SHP77 treated with DMSO at 0.1 percent for 48 hours (cell line): ENCODE measurements around the gene LRRC39.

Experiments
- DNase-seq: peaks from one replicate; lab custom pipeline; 2025; lab: John Stamatoyannopoulos, UW

LRRC39 gene

DNA sequence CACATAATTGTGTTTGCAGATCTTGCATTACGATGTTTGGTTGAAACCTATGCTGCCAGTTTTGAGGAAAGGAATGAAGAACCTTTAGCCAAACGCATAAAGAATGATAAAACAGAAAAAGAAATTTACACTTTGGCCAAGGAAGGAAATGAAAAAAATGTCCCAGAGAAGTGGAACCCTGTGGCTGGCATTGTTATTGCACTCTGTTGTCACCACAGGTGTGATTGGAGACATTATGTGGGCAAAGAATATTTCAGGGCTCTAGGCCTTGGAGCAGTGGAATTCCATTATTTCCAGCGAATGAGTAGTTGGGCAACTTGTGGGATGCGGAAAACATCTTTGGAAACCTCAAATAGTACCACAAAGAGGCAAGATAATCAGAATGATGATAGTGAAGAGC lies 30.2 kb downstream of the LRRC39 start:
- DNase-seq: no peak

DNA sequence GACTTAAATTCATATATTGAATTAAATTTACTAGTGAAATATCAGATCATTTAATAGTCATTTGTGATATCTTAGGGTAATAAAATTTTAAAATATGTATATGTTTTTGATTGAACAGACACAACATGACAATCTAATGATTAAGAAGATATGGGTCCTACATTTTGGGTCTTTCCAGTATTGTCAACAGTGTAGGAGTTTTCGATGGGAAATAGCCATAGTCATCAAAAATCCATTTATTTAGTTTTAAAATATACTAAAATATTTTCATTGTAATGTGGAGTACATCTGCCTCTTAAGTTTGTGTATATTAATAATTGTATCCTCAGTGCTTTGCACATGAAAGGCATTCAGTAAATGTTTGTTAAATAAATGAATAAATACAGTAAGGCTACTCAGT lies 31.1 kb downstream of the LRRC39 start:
- no peak for DNase-seq

DNA sequence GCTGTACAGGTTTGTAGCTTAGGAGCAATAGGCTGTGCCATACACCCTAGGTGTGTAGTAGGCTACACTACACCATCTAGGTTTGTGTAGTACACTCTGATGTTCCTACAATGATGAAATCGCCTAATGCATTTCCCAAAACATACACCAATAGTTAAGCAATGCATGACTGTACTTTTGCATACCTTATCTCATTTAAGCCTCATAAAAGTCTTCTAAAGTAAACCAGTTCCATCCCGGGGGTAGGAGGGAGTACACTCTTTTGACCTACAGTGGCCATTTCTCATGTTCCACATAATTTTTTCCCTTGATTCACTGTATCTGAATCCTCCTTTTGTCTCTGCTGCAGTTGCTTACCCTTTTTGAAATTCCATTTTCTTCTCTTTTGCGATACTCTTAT lies 32.9 kb downstream of the LRRC39 start:
- no peak for DNase-seq

DNA sequence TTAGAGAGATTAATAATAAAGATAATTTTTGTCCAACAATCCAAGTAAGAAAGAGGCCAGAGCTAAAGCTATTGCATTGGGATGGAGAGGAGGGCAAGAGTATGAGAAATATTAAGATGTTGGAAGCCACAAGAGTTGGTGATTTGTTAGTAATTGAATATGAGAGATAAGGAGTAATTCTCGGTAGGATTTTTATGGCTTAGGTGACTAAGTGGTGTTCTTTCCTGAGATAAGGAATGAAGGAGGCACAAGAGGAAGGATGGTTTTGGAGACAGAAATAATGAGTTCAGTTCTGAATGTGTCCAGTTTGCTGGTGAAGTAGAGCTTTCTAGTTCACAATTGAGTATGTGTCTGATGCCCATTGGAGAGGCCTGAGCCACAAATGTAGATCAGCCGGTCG lies 35.7 kb downstream of the LRRC39 start:
- no peak for DNase-seq

DNA sequence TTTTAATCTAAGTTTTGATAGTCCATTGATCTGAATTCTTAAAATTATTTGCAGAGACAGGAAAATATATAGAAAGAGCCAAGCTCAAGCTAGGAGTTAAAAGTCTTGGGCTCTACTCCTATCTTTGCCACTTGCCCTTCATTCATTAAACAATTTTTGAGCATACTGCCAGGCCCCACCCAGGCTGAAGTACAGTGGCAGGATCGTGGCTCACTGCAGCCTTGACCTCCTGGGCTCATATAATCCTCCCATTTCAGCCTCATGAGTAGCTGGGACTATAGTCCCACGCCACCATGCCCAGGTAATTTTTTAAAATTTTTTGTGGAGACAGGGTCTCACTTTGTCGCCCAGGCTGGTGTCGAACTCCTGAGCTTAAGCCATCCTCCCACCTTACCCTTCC lies 36.9 kb downstream of the LRRC39 start:
- DNase-seq: no peak

DNA sequence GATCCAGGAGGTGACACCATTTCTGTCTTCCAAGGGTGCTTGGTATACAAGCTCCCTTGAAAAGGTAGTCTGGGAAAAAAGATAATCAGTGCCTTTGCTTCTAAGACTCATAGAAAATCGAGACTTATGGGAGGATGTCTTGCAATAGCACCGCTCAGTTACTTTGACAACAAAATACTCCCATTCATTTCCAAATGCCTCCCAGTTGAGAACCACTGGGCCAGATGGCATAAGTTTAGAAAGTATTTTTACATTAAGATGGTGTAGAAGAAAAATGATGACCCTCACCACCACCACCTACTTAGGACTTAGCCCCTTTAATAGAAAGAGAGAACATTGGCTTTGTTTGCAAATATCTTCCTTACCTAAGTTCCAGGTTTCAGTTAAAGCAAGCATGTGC lies 40.5 kb downstream of the LRRC39 start:
- no peak for DNase-seq

DNA sequence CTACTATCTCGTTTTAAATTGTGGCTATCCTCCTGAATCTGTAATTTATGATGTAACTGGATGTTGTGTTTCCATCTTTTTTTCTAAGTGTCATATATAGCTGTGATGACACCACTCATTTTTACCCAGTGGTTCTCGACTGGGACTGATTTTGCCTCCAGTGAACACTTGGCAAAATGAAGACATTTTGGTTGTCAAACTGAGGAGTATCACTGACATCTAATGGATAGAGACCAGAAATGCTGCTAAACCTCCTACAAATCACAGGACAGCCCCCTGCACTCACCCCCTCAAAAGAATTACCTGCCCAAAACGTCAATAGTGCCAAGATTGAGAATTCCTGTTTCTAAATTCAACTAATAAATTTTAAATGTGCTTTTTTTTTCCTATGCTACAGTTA lies 43.2 kb downstream of the LRRC39 start:
- no peak for DNase-seq

DNA sequence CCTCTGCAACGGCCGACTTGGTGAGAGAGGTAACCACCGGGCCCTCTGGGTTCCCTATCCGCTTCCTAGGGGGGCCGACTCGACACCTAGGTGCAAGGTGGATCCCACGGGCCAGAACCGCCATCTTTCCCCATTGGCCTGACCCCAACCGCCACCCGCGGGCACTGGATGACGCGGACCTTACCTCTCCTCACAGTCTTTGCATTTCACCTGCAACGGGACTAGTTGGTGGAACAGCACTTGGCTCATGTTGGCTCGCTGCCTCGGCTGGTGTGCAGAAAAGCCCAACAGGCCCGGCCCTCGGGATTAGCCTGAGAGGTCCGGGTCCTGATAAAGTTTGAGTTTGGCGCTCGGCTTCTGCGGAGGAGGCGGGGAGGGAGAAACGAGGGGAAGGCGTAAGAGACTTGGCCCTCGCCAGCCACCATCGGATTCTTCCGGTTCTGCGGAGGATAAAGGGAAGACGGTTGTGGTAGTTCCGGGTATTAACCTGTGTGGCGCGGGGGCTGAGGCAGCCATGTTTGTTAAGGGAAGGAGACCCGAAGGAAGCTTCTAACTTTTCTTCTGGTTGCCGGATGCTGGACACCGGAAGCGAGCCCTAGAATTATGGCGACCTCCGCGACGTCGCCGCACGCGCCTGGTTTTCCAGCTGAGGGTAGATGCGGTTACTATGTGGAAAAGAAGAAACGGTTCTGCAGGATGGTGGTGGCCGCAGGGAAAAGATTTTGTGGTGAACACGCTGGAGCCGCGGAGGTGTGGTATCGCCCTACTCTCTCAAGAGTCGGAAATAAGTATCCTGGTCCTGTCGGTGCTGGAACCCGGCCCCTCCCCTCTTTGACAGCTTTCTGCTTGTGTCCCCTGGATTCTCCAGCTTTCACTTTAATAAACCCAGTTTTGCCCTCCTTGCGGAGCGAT lies 45.2 kb downstream of the LRRC39 start, which contains the start of the genes SASS6 and TRMT13:
SASS6 (minus strand) TSS at position 365 of the 912 bp plus-strand sequence; CDS start at position 249, 116 bp downstream.
TRMT13 (plus strand) TSS at position 598 of the 912 bp plus-strand sequence; CDS start at position 604, 6 bp downstream.
- peak; percentile 97 for DNase-seq

DNA sequence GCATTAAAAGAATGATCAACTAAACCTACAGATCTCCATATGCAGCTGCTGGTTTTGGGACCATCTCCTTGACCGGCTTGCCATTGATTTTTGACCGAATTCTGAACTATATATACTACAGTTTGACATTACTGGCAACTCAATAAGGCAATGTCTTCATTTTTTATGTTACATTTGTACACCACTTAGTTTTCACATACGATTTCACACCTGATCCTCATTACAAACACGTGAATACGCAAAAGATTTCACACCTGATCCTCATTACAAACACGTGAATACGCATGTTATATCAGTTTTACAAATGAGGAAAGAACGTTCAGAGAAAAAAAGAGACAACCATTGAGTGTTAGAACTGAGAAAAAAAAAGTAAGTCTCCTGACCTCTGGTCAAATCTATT lies 46.4 kb downstream of the LRRC39 start:
- DNase-seq: no peak

DNA sequence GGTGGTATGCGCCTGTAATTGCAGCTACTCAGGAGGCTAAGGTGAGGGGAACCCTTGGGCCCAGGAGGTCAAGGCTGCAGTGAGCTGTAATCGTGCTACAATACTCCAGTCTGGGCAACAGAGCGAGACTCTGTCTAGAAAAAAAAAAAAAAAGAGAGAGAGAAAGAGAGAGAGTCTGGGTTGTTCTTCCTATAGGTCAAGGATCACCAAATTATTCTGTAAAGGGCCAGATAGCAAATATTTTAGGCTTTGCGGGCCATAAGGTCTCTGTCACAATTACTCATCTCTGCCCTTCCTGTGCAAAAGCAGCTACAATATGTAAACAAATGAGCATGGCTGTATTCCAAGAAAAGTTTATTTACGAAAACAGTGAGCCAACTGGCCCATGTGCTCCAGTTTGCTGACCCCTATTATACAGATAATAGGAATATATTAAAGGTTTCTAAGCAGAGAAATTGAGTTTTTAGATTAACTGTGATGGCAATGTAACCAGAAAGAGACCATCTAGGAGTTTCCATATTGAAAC lies 47.4 kb downstream of the LRRC39 start:
- DNase-seq: no peak

DNA sequence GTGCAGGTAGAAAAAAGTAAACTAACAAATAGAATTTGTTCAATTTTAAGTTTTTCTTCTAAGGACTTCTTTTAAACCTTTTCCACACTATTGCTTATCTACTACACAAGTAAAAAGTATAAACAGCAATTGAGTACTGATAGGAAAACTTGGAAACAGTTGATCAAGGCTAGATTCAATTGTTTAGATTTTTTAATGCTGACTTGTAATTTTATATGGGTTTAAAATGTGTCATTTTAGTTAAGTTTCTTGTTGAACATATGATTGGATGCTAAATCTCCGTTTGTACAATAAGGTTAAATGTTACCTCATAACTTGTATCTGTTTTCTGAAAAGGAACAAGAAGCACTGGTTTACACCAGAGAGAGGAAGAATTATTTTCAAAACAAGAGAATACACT lies 50.8 kb downstream of the LRRC39 start:
- no peak for DNase-seq

DNA sequence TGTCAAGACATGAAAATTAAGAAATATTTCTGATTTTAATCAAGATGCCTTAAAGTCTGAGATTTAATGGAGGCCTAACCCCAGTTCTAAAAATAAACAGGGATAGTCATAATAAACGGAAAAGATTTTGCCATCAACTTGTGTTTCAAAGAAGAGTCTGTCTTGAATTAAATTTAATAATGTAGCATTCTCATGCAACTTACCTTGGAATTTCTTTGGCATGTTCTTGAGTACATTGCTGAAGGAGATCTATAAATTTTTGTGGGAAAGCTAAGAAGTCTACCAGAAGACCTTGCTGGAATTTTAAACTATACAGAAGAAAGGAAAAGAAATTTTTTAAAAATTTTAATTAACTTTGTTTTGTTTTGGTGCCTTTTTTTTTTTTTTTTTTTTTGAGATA lies 55.9 kb downstream of the LRRC39 start:
- no peak for DNase-seq

DNA sequence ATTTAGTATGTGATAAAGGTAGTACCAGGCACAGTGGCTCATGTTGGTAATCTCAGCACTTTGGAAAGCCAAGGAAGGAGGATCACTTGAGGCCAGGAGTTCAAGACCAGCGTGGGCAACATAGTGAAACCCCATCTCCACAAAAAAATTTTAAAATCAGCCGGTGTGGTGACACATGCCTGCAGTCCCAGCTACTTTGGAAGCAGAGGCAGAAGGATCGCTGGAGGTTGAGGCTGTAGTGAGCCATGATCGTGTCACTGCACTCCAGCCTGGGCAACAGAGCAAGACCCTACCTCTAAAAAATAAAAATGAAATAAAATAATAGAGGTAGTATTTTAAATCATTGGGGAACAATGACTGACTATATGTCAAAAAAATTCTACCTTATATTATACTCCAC lies 62.5 kb downstream of the LRRC39 start:
- no peak for DNase-seq

DNA sequence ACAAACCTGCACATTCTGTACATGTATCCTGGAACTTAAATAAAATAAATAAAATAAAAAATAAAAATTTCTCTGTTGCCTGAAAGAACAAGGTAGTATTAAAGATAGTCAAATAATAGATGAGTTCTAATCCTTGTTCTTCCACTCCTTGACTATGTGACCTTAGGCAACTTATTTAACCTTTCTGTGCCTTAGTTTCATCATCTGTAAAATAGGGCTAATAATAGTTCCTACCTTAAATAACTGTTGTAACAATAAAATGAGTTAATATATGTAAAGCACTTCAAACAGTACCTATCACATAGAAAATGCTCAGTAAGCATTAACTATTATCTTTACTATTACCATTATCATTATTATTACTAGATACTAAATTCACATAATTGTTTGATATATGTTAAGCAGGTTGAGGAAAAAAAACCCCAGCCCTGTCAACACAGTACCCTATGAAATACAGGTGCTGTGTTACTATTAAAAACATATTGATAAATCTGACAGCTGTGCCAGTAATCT lies 68.4 kb downstream of the LRRC39 start:
- DNase-seq: no peak

DNA sequence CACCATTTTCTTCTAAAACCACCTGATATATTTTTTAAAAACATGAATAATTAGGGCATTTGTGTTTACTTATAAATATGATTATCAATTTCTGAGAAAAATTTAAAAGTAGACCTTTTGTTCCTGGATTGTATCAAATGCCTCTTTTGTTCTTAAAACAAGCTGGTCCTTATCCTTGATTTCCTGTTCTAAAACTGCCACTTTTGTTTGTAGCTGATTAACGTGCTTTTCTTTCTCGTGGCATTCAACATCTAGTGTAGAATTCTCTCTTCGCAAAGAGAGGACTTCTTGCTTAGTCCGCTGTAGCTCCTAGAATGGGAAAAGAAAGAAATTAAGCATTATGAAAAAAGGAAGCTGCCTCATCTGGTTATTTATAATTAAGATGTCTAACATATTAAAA lies 70.4 kb downstream of the LRRC39 start:
- no peak for DNase-seq

DNA sequence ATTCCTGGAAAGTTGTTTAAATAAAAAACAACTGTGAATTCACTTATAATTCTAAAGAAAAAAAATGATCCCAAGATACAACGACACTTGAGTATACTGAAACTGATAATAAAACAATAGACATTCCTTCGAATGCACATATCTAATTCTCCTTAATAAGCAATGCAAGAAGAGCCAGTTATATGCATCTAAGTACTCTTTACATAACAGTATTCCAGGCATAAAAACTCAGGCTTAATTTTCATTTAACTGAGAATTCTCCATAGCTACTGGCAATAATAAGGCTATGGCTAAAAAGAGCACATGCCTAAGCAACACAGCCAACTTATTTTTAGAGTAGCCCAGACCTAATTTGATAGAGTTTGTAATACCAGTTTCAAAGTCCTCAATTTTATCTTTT lies 76.5 kb downstream of the LRRC39 start:
- DNase-seq: no peak

DNA sequence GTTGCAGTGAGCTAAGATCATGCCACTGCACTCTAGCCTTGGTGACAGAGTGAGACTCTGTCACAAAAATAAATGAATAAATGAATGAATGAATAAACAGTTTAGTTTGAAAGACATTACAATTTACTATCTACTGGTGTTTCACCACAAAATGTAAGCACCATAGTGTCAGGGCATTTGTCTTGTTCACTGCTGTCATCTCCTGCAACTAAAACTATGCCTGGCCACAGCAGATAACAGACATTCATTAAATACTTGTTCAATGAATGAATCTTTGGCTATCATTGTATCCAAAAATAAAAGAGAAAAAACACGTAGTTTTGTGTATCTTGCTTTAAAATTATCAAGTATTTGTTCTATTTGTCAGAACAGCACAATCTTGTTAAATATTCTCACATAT lies 77.9 kb downstream of the LRRC39 start:
- DNase-seq: no peak
